Endodermal cell (in vitro differentiated cells): Measurements from ENCODE around the gene DYNLT1. TPM values are rescaled to one million over a fixed set of nuclear protein-coding genes. Genes with fewer than 3 reads are reported as not detected.
"Not testable (repeated sequence)": the region's sequence is repeated elsewhere in the genome, so short reads cannot be mapped to it uniquely, and the experiment has no call there.

Experiments used
- DNase-seq: peaks from one replicate; pipeline ENCODE4 v3.0.0-alpha.2; 2017
- H3K27ac ChIP-seq: 2 replicates; pipeline ENCODE4 v1.5.1; 2013; ENCODE audit warnings: mild to moderate bottlenecking, low read depth, low read length, moderate library complexity
- H3K27me3 ChIP-seq: 2 replicates; pipeline ENCODE4 v1.6.1; 2013; ENCODE audit warnings: mild to moderate bottlenecking, low read length, moderate library complexity; ENCODE audit not compliant: insufficient read depth, control insufficient read depth, poor library complexity, severe bottlenecking
- H3K36me3 ChIP-seq: 2 replicates; pipeline ENCODE4 v1.7.0; 2013; ENCODE audit warnings: mild to moderate bottlenecking, low read length, moderate library complexity; ENCODE audit not compliant: control insufficient read depth, insufficient read depth
- H3K4me1 ChIP-seq: one replicate; pipeline ENCODE4 v1.7.0; 2013; ENCODE audit warnings: low read length; ENCODE audit not compliant: control insufficient read depth, insufficient read depth
- H3K4me3 ChIP-seq: 2 replicates; pipeline ENCODE4 v1.5.1; 2013; ENCODE audit warnings: mild to moderate bottlenecking, low read length, moderate library complexity
- H3K9ac ChIP-seq: 2 replicates; pipeline ENCODE4 v1.6.1; 2013; ENCODE audit warnings: mild to moderate bottlenecking, low read length, moderate library complexity; ENCODE audit not compliant: poor library complexity, severe bottlenecking; ENCODE audit errors: extremely low read depth
- H3K9me3 ChIP-seq: 2 replicates; pipeline ENCODE4 v1.6.1; 2013; ENCODE audit warnings: mild to moderate bottlenecking, low read length, moderate library complexity; ENCODE audit not compliant: control insufficient read depth
- H3K27ac Mint-ChIP-seq: 2 replicates; pipeline ENCODE4 v1.8.0; 2020; ENCODE audit warnings: mixed read lengths
- H3K27me3 Mint-ChIP-seq: 2 replicates; pipeline ENCODE4 v1.8.0; 2021; ENCODE audit warnings: mild to moderate bottlenecking, mixed read lengths; ENCODE audit not compliant: insufficient read depth
- H3K36me3 Mint-ChIP-seq: 2 replicates; pipeline ENCODE4 v1.8.0; 2020; ENCODE audit warnings: low read depth, mixed read lengths
- H3K4me1 Mint-ChIP-seq: 2 replicates; pipeline ENCODE4 v1.8.0; 2020; ENCODE audit warnings: mixed read lengths
- H3K4me3 Mint-ChIP-seq: 2 replicates; pipeline ENCODE4 v1.8.0; 2020; ENCODE audit warnings: mild to moderate bottlenecking, moderate library complexity, mixed read lengths
- H3K9me3 Mint-ChIP-seq: 2 replicates; pipeline ENCODE4 v1.8.0; 2020; ENCODE audit warnings: mild to moderate bottlenecking, mixed read lengths
- CTCF ChIP-seq: fragments of 200-600 bp; sonication (generic); conservative IDR thresholded peaks from 2 replicates; pipeline ENCODE4 v1.5.0; 2021; ENCODE audit warnings: antibody characterized with exemption, mild to moderate bottlenecking
- WGBS, 2 experiments: methylation state at CpG; one replicate each; pipeline versions ENCODE4 v1.1.5 to v1.1.7; 2013; ENCODE audit warnings: missing lambda C conversion rate in 2 of 2, mixed read lengths in 1 of 2; ENCODE audit not compliant: insufficient coverage in 1 of 2, insufficient read length in 1 of 2; 5-methylcytosine and 5-hydroxymethylcytosine counted together
- total RNA-seq, 2 donors: library from RNA; stranded (reverse); fragmentation: NEBNext Ultra II Directional in 1 of 2; extraction: Animal tissue kit (Norgen Biotek cat#: 25700) in 1 of 2; gene quantifications; 2 replicates in 1 of 2; 3 replicates in 1 of 2; pipeline ENCODE4 v1.2.1, GENCODE V29; 2021

The DYNLT1 gene
- total RNA-seq, 2 donors from 2014 or later, result 112 to 148 TPM

- no peaks in the 10 kb centered on the region for H3K27me3 Mint-ChIP-seq
- H3K27ac Mint-ChIP-seq, result no peak overlapping the region
- TF ChIP-seq CTCF, result no peak
- Histone ChIP-seq H3K4me3 (no peak overlapping the region), H3K9me3 (no peaks in the 10 kb centered on the region), H3K36me3 (peaks cover 56% of the 10 kb centered on the region), H3K27ac (no peak overlapping the region), H3K9ac (no peak overlapping the region), H3K27me3 (no peaks in the 10 kb centered on the region), H3K4me1 (peaks cover 21% of the 10 kb centered on the region)
- DNase-seq, result no peak
- no peaks in the 10 kb centered on the region for H3K9me3 Mint-ChIP-seq
- 92 to 96% methylated on average over 14 of the region's 14 CpGs for WGBS, 2 experiments
- peaks cover 21% of the 10 kb centered on the region for H3K4me1 Mint-ChIP-seq
- H3K4me3 Mint-ChIP-seq, result no peak overlapping the region
- H3K36me3 Mint-ChIP-seq, result peaks cover 45% of the 10 kb centered on the region
Measured at GRCh38 chr6:158607411-158608170, 37.0 kb downstream of the DYNLT1 start.

- H3K4me3 Mint-ChIP-seq, result no peak overlapping the region
- H3K27ac Mint-ChIP-seq, result no peak overlapping the region
- Histone ChIP-seq H3K27ac (no peak overlapping the region), H3K4me3 (no peak overlapping the region), H3K9me3 (no peaks in the 10 kb centered on the region), H3K36me3 (peaks cover 63% of the 10 kb centered on the region), H3K9ac (no peak overlapping the region), H3K4me1 (peaks cover 16% of the 10 kb centered on the region), H3K27me3 (no peaks in the 10 kb centered on the region)
- WGBS, 2 experiments, result 86 to 93% methylated on average over 6 to 7 of the region's 7 CpGs
- no peaks in the 10 kb centered on the region for H3K9me3 Mint-ChIP-seq
- TF ChIP-seq CTCF, result no peak
- peaks cover 48% of the 10 kb centered on the region for H3K36me3 Mint-ChIP-seq
- H3K4me1 Mint-ChIP-seq, result peaks cover 14% of the 10 kb centered on the region
- no peak for DNase-seq
- no peaks in the 10 kb centered on the region for H3K27me3 Mint-ChIP-seq
Measured at GRCh38 chr6:158606935-158607334, 37.6 kb downstream of the DYNLT1 start.

DNA sequence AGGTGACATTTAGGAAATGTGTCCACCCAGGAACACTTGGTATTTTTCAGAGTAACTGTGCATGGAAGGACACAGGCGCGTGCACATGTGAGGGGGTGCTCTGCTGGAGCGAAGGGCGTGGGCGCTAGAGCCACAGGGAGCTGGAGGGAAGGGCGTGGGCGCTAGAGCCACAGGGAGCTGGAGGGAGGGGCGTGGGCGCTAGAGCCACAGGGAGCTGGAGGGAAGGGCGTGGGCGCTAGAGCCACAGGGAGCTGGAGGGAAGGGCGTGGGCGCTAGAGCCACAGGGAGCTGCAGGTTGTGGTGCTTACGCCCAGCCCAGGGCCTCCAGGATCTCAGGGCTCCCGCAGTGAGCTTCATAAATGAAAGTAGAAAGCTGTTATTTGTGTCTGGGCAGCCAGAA is 38.5 kb downstream of the DYNLT1 start:
- not testable (repeated sequence) for H3K27ac ChIP-seq, H3K9ac ChIP-seq, H3K27ac Mint-ChIP-seq, H3K4me3 Mint-ChIP-seq, DNase-seq, H3K4me3 ChIP-seq, H3K27me3 ChIP-seq, H3K9me3 Mint-ChIP-seq, H3K9me3 ChIP-seq, H3K27me3 Mint-ChIP-seq, H3K4me1 Mint-ChIP-seq
- peaks cover 50% of the 10 kb centered on the region for H3K36me3 Mint-ChIP-seq
- 91 to 93% methylated on average over 9 to 15 of the region's 15 CpGs for WGBS, 2 experiments
- peaks cover 12% of the 10 kb centered on the region for H3K4me1 ChIP-seq
- H3K36me3 ChIP-seq, result peaks cover 65% of the 10 kb centered on the region
